ENCODE data around the gene PTPRG. TPM values are rescaled to one million over a fixed set of nuclear protein-coding genes. Genes with fewer than 3 reads are reported as not detected.

The PTPRG gene
- total RNA-seq, 1 donor from 2014 or later: 44.3 TPM

DNA sequence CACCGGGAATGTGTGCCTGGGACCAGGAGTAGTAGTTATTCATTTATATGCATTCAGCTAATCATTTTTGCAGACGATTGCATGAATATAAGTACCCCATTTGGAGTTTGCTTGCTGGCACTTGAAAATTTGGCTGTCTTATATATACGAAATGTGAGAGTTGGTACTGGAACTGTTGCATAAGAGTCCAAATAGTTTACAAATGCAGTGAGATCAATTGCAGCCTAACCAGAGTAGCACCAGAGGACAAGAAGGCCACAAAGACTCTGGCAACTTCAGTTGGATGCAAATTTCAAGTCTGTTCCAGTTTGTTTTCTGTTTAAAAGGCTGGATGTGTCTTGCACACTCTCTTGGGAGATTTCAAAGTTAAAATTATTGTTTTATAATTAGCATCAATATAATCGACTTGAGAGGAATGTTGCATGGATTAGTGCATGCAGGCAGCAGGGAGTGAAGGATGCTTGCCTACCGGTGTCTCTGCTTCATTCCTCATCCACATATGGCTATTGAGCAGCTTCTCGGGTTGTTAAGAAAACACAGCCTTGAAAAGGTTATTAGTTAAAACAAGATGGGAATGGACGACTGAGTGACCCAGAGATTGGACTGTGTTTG is 213.0 kb downstream of the PTPRG start:
- Mint-ChIP-seq H3K9me3 (ENCODE audit: low read depth) (no peaks in the 10 kb centered on the region), H3K36me3 (ENCODE audit: insufficient read depth) (no peaks in the 10 kb centered on the region), H3K27me3 (no peaks in the 10 kb centered on the region), H3K4me3 (ENCODE audit: low read depth) (no peak overlapping the region), H3K4me1 (ENCODE audit: low read depth) (peaks cover 4% of the 10 kb centered on the region), H3K27ac (no peak overlapping the region)
- TF ChIP-seq CTCF (IDR thresholded peaks at IDR 0.05; ENCODE audit: unreplicated experiment): no peak
- DNase-seq (ENCODE audit: low spot score, unreplicated experiment): no peak

- H3K4me1 Mint-ChIP-seq (ENCODE audit: low read depth): peaks cover 6% of the 10 kb centered on the region
Observed at GRCh38 chr3:61776390-61776789, 215.0 kb downstream of the PTPRG start.

DNA sequence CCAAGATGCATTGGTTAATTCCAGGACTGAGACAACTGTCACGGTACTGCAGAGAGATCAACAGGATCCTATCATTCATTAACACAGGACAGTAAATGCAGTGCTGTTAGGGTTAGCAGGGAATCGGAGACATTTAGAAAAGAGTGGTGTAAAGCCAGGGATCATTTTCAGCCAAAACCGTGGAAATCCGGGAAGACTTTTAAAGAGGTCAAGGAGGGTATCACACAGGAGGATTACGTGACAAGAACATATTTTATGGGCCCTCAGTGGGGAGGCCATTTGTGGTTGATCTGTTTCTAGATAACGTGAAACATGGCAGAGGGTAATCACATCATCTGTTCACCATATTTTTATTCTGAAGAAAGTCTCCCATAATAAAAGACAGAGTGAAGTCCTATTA is 216.1 kb downstream of the PTPRG start:
- no peak for DNase-seq (ENCODE audit: low spot score, unreplicated experiment)
- Mint-ChIP-seq H3K4me3 (ENCODE audit: low read depth) (no peak overlapping the region), H3K9me3 (ENCODE audit: low read depth) (no peaks in the 10 kb centered on the region), H3K27ac (no peak overlapping the region), H3K4me1 (ENCODE audit: low read depth) (peaks cover 6% of the 10 kb centered on the region), H3K36me3 (ENCODE audit: insufficient read depth) (no peaks in the 10 kb centered on the region), H3K27me3 (no peaks in the 10 kb centered on the region)
- no peak for TF ChIP-seq CTCF (IDR thresholded peaks at IDR 0.05; ENCODE audit: unreplicated experiment)

More at GRCh38 chr3:61776390-61776789, 215.0 kb downstream of the PTPRG start:
- Mint-ChIP-seq H3K27me3 (no peaks in the 10 kb centered on the region), H3K27ac (no peak overlapping the region), H3K4me3 (ENCODE audit: low read depth) (no peak overlapping the region), H3K9me3 (ENCODE audit: low read depth) (no peaks in the 10 kb centered on the region), H3K36me3 (ENCODE audit: insufficient read depth) (no peaks in the 10 kb centered on the region)
- TF ChIP-seq CTCF (IDR thresholded peaks at IDR 0.05; ENCODE audit: unreplicated experiment): no peak
- no peak for DNase-seq (ENCODE audit: low spot score, unreplicated experiment)

GRCh38 chr3:61778095-61778494 is 216.7 kb downstream of the PTPRG start:
- no peak for DNase-seq (ENCODE audit: low spot score, unreplicated experiment)
- H3K36me3 Mint-ChIP-seq (ENCODE audit: insufficient read depth): no peaks in the 10 kb centered on the region
- H3K9me3 Mint-ChIP-seq (ENCODE audit: low read depth): no peaks in the 10 kb centered on the region
- no peak overlapping the region for H3K27ac Mint-ChIP-seq
- TF ChIP-seq CTCF (IDR thresholded peaks at IDR 0.05; ENCODE audit: unreplicated experiment): no peak
- H3K27me3 Mint-ChIP-seq: no peaks in the 10 kb centered on the region
- H3K4me1 Mint-ChIP-seq (ENCODE audit: low read depth): peaks cover 6% of the 10 kb centered on the region
- no peak overlapping the region for H3K4me3 Mint-ChIP-seq (ENCODE audit: low read depth)

DNA sequence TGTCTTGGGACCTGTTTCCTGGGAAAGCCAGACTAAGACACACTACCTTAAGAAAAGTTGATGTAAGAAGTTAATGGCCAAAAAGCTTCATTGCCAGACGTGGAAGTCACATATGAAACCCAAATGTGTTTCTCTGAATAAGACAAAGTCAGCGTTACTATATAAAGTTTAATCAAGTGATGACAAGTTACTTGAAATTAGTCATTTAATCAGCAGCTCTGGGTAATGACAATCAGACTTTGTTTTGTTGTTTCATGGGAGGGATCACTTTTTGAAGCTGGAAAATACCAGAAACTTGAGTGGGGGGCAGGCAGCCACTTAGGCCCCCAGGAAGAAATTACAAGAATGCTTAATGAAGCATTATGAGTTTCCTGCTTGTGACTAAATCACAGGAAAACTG is 218.6 kb downstream of the PTPRG start:
- Mint-ChIP-seq H3K27ac (peak overlapping the region; percentile 22), H3K4me3 (ENCODE audit: low read depth) (no peak overlapping the region), H3K9me3 (ENCODE audit: low read depth) (no peaks in the 10 kb centered on the region), H3K27me3 (no peaks in the 10 kb centered on the region), H3K4me1 (ENCODE audit: low read depth) (peaks cover 9% of the 10 kb centered on the region), H3K36me3 (ENCODE audit: insufficient read depth) (no peaks in the 10 kb centered on the region)
- DNase-seq (ENCODE audit: low spot score, unreplicated experiment): no peak
- no peak for TF ChIP-seq CTCF (IDR thresholded peaks at IDR 0.05; ENCODE audit: unreplicated experiment)
